HK-2 (cell line): ENCODE results near the gene ZNF407.

Experiments used
- DNase-seq: peaks from one replicate; pipeline ENCODE4 v3.0.0-alpha.2; 2018; ENCODE audit not compliant: unreplicated experiment

The ZNF407 gene

DNA sequence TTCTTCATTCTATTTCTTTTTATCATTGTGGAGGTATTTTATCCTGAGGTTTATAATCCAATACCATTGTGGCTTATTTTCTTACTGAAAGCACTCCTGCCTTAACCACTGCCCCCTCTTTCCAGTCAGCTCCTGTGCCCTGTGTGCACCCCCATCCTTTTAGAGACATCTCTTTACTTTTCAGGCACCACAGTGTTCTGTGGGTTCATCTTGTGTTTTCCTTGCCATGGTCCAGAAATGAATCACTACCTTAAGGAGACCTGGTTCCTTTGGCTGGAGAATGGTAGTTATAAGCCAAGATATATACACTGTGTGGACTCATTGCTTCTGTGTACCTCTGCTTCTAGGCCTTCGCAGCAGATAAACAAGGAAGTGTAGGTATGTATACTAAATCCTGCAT is 332.9 kb downstream of the ZNF407 start:
- no peak for DNase-seq

DNA sequence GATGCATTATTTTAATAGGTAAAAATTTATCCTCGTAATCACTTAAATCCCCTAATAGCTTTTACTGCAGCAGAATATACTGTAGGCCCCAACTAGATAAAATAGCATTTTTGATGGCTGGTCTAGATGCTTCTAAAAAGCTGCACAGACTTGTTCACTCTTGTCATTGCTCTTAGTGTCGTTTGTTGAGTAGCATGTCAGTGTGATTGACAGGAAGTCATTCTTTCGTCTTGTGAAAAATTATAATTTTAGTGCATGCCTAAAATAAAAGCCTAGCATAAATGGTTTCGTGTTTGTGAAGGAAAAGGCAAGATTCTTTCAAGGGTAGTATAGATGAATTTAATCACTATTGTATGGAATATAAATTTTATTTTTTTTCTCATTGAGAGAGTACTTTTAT is 336.3 kb downstream of the ZNF407 start:
- DNase-seq, result no peak

DNA sequence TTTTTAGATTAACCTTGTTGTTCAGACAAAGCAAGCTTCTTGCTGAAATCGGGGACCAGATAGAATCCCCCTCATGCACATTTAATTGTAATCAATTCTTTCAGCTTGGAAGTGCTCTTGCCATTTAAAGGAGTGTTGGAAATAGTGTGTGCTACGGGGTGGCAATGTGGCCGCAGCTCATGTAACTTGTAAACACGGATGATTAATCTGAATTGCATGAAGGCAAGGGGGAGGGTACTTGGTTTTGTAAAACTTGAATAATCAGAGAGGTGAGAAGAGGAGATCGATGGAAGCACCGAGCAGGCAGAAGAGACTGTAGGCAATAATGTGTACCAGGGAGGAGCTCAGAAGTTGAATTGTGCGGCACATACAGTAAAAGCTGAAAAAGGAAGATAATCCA is 337.8 kb downstream of the ZNF407 start:
- DNase-seq, result no peak

DNA sequence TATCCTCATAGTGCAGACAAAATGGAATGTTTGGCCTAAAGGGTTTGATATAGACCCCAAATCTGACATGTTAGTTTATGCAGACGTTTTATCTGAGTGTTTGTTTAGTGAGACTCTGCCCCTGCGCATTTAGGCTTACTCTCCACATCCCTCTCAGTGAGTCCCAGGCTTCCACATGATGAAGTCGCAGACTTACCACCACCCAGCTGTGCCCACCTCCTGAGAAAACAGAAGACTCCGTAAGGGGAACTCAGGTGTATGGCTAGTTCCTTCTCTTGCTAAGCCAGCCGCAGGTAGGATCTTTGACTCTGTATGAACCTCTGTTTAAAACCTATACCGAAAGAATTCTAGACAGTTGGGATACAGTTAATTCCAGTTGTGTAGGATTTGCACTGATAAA is 338.7 kb downstream of the ZNF407 start:
- no peak for DNase-seq

DNA sequence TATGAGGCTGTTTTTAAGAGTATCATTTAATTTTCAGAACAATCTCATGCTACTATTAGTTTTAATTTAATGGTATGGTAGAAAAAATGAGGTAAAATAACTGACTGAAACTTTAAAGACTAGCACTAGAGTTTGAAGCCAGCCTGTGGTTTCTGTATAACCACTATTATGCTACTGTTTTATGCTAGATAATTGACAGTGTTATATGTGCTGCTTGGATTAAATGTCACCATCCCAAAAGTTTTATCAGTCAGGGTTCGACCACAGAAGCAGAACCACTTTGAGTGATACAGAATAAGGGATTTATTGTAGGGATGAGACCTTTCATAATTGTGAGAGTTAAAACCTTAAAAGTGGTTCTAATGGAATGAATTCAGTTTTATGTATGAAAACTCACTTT is 339.6 kb downstream of the ZNF407 start:
- no peak for DNase-seq

DNA sequence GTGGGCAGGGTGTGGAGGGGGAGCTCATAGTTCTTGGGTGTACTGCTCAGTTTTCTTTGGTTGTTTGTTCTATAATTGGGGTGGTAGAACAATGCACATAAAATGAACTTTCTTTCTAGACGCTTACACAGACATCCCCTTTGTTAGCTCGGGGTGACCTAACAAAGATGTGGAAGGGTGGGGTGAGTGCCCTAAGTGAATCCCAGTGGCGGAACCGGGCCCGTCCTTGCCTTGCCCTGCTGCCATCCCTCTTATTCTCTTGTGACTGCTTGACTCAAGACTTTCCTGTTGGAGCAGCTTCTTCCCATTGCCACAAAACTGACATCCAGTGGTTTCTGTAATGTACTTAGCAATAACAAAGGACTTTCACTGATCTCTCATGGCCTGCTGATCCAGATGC is 343.2 kb downstream of the ZNF407 start:
- no peak for DNase-seq

DNA sequence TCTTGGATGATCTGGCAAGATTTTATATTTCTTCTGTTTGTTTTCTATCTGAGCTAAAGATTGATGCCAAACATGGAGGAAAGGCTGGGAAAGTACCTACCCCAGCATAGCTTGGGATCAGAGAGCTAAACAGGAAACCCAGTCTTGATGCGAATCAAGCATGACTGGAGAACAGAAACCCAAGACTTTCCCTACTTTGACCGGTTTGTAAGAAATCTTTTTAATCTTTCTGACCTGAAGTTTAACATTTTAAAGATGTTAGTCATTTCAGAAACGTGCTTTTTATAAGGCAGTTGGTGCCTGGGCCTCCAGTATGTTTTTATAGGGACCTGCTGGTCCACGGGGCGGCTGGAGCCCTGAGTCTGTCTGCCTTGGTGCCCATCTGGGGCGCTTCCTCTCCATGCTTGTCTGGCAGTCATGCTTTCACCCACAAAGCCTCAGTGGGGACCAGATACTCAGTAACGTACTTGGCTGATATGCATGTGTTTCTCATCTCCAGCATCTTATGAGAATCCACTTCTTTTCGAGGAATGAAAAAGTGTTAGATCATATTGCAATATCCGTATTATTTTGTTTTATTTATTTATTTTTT is 344.7 kb downstream of the ZNF407 start:
- DNase-seq, result no peak

DNA sequence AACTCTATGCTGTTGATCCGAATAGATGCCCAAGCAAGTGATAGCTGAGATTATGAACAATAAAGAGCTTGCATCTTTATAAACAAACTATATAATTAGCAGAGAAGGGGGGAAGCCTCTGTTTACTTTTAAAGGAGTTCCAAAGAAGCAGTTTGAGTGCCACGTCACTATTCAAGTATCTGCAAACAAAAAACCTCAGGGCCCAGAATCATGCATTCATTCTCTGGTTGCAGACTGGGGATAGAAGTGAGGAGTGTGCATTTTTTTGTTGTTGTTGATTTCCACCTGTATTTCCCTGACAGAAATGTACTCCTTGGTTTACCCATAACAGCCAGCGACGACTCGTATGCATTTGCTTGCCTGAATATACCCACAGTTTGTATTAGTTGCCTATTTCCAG is 347.0 kb downstream of the ZNF407 start:
- DNase-seq, result no peak

DNA sequence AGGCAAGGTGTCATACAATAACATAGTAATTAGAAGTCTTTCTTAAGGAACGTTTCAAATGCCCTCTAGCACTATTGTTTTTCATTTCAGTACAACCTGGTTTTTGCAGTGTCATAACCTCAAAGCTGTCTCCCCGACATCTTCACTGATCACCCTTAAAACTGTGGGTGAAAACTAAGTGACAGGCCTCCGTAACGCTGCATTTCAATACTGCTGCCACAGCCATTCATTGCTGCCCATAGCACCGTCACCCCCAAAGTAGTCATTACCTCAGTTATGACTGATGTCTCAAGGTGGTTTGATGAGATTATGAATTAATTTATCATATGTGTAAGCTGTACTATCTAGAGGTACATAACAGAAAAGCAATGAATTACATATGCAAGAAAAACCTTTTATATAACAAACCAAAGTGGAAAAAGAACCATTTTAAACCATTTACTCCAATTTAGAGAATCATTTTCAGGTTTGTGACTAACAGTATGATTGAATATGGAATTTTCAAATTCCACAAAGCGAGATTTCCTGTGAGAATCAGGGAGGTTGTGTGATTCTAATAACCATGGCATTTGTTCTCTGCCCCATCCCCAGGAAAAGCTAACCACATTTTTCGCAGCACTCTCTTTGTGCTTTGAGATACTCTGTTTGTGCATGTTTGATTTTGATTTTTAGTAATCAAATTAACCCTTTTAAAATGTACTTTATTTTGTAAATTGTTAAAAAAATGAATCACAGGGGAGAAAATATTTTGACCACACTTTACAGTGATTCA is 348.3 kb downstream of the ZNF407 start:
- DNase-seq, result no peak

DNA sequence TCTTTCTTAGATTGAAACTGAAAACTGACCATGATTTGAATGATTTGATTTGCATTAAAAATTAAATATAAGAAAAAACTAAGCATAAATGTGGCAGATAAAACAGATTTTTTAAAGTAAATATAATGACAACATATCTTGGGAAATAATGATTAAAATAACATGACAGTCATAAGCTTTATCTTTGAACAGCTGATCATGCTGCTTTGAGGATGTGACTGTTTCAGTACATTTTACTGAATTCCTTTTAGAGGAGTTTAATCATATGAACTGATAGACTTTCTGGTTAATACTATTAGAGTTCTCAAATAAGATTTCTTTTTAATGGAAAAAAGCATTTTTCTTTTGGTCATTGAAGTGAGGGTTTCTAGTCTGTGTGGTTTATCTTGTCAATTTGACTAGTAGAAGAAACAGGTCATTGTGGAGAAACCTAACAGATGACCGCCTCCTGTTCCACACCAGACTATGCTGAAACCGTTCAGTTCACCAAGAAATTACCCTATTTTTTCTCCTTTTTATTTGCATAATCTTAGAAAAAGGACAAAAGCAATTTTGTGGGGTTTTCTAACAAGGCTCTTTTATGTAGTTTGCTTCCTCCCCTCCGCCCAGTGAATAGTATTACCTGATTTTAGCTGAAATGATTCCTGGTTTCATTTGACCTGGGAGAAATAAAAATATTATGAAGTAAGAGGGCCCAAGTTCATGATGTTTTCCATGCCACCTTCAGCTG is 349.1 kb downstream of the ZNF407 start:
- DNase-seq, result no peak

DNA sequence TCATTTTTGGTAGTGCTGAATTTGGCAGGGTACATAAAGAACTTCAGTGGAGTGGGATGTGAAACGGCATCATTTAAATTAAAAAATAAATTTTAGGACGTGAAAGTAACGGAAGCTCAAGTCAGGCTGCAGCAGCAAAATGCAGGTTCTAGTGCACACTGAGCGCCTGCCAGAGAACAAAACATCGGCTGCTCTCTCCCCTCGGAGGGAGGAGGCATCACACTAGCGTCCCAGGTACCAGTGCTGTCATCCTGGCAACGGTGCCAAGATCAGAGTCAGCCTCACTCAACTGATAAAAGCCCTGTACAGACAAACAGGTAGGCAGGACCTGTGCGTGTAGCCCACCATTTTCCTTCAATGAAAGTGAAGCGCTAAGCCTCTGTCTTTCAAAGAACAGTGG is 349.7 kb downstream of the ZNF407 start:
- no peak for DNase-seq

DNA sequence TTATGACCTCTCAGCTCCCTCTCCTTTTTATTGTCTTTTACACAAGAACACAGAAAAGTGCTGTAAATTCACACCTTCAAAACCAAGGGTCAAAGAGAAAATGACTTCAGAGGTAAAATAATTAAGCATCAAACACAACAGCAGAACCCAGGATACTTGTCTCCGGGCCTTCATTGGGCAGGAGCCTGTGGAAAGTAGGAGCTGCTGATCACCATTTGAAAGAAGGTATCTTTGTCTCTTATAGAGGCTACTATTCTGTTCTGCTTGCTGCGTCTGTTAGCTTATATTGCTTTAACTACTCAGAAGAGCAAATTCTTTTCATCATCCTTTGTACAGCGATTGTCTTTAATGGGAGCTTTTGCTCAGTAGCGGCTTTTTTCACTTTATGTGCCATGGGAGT is 350.2 kb downstream of the ZNF407 start:
- no peak for DNase-seq

DNA sequence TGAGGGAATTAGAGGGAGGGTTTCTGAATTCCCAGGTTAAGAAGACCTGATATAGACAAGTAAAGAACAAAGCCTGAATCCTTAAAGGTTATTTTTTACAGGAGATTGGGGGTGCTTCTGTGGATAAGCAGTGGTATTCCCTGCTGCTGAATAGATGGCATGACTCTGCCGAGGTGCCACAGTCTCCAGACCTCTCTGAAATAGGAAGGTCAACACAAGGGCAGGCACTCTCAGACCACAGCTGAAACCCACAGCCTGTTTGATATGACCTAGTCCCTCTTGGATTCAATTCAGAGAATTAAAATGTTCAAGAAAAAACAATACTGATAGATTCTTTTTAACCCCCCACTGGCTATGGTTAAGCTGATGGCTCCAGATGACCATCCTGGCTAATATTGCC is 351.9 kb downstream of the ZNF407 start:
- DNase-seq, result no peak

DNA sequence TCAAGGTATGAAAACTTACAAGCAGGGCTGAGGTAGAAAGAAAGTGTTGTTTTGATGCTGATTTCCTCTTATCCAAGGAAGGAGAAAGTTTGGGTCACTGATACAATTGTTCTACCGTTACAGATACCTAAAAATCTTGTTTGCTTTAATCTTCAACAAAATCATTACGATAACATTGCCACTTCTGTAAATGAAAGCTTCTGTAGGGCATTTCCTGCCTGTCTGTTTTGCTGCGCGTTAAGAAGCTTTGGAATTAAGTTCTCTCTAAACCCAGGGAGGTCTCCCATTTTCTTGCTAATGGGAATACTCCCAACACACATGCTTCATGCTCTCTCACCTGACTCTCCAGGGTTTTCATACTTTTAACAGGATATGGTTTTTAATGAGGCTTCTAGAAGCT is 352.8 kb downstream of the ZNF407 start:
- no peak for DNase-seq

DNA sequence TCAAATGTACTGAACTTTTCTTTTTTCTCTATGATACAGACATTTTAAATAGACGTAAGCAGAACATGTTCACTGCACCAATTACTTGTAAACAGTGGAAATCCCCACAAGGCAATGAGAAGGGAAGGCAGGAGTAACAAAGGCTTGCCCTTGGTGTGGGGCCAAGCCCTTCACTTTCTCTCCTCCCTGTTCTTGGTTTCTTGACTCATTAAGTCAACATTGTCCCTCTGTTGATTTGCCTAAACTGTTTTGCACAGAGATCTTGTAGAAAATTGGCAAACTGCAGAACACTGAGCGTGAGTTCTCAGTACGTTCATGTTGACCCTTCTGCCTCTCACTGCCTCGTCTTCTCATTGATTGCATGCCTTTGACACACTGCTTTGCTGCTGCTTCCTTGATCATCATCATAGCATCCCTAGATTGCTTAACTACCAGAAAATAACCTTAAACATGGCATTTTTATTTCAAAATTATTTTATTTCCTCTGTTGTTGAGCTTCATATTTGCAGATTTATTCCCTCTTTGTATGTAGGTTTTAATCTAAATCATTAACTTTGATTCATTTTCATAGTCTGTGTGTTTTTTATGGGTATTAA is 353.6 kb downstream of the ZNF407 start:
- no peak for DNase-seq

DNA sequence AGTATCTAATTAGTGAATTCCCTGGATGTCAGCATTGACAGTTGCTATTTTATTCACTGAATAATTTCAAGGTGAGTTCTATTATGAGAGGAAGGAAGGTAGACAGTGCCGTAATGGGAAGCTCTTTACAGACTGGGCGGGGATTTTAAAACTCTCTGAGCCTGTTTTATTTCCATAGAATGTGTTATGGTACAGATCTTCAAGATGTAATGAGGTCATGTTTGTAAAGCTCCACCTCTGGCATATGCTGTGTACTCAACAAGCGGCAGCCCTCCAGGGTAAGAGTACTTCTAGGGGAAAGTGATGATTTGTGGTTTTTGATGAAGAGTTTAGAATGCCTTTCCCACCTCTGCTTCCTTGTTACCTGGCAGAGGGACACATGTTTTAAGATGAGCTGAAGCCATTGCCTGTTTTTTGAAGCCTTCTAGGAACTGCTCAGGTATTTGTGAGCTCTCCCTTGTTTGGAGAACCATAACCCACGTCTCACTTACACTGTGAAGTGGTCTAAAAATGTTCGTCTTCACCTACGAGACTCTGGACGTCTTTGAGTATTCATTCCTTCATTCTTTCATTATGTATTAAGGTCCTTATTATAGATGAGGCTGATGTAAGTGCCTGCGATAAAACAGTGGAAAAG is 360.0 kb downstream of the ZNF407 start:
- DNase-seq, result no peak

DNA sequence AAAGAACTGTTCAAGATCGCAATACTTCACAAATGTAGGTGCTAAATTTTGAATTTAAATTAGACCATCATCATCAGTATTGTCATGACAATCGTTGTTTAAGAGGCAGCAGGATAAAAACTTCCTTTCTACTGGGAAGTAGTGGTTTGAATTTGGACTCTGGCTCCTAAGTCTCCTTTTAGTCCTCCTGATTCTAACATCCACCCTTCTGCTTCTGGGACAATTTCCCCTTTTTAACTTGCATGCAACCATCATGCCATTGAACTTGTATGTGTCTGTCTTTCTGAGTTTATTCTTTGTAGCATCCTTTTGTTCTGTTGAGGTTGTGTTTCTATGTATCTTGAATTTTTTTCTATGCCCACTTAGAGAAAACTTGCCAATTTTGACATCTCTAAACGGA is 361.5 kb downstream of the ZNF407 start:
- no peak for DNase-seq

DNA sequence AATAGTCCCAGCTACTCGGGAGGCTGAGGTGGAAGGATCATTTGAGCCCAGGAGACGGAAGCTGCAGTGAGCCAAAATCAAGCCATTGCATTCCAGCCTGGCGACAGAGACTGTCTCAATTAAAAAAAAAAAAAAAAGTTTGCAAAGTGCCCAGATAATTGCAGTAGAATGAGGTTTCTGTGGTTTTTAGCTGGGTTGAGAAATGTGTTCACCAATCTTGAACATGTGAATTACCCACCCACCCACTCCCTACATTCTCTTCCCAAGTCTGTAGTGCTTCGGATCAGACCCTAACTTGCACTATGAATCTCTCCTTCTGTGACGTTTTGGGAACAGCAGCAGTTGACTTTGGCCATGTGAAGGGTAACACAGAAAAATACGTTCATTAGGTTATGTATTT is 363.9 kb downstream of the ZNF407 start:
- DNase-seq, result no peak

DNA sequence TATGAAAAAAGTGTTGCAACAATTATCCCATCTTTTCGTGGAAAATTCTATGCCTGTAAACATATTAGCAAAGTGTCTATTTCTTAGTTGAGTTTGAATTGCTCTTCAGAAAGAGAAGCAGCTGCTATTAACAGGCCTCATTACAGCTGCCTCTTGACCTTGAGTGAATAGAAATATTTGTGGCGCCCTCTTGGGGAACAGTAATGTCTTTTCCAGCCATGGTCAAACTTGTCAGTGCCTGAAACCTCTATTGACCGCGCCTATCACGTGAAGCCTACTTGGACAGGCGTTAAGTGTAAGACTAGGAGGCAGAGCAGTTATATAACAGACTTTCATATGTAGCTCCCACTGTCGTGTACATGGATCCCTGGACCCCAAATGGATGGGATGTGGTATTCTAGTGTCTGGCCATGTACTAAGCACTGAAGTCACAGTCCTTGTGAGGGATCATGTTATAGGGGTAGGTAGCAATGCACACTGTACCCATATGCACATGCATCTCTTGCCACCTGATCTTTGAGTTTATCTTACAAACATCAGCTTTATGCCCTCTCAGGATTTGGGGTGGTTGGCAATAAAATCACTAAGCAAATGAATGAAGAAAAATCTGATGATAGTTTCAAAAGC is 366.3 kb downstream of the ZNF407 start:
- DNase-seq, result peak; percentile 8

DNA sequence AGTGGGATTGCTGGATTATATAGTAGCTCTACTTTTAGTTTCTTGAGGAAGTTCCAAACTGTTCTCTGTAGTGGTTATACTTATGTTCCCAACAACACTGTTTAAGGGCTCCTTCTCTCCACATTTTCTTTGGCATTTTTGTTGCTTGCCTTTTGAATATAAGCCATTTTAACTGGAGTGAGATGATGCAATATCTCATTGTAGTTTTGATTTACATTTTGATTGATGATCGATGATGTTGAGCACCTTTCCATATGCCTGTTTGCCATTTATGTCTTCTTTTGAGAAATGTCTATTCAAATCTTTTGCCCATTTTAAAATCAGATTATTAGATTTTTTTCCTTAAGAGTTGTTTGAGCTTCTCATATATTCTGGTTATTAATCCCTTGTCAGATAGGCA is 368.0 kb downstream of the ZNF407 start:
- no peak for DNase-seq

DNA sequence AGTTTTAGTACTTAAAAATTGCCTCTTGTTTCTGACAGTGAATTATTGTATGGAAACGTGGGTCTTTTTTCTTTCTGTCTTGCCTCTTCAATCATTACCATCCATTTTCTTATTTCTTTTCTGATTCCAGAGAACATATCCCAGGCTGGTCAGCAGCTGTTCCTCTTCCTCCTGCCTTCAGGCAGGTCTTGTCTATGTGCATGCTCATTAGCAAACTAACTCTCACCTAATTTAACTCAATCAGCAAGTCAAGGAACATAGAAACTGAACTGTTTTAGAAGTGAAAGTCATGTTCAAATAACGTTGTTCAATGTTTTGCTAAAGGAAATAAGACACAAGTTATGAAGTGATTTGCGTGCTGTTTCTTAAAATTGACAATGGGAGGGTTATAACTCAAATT is 369.8 kb downstream of the ZNF407 start:
- no peak for DNase-seq

DNA sequence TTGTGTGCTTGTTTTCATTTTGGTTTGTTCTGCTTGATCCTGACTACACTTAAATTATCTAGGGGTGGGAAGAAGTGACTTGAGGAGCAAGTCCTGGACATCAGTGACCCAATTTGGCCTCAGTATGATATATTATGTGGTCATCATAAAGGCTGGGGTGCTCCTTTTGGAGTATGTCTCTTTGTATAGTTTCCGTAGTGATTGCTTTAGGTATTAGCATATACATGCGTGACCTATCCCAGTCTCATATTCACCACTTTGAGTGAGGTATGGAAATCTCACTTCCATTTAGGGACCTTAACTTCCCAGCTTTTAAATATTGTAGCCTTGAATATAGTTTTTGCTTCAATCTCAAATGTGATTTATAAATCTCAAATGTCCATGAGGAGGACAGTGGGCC is 370.3 kb downstream of the ZNF407 start:
- DNase-seq, result no peak
